HG03342 (cell line): ENCODE measurements around the gene ASB1.
"Not testable (repeated sequence)": the region's sequence is repeated elsewhere in the genome, so short reads cannot be mapped to it uniquely, and the experiment has no call there.

Experiments used
- ATAC-seq: cut with Tn5 transposase; IDR thresholded peaks from one replicate; pipeline ENCODE4 v1.9.1; 2021; ENCODE audit warnings: mild to moderate bottlenecking, moderate library complexity; ENCODE audit not compliant: unreplicated experiment

ASB1 gene

GRCh38 chr2:238441262-238442114, 14.8 kb downstream of the ASB1 start:
- no peak for ATAC-seq

GRCh38 chr2:238442257-238442656, 15.5 kb downstream of the ASB1 start:
- not testable (repeated sequence) for ATAC-seq

- no peak for ATAC-seq
These were observed 17.5 kb downstream of the ASB1 start for GRCh38 chr2:238444242-238444641.

GRCh38 chr2:238445409-238446190, 18.9 kb downstream of the ASB1 start:
- ATAC-seq: no peak

- no peak for ATAC-seq
These were observed 19.6 kb downstream of the ASB1 start for GRCh38 chr2:238446371-238446770.

GRCh38 chr2:238448031-238448955, 21.6 kb downstream of the ASB1 start:
- no peak for ATAC-seq

- ATAC-seq: no peak
These were observed 22.5 kb downstream of the ASB1 start for GRCh38 chr2:238449241-238449640.

- ATAC-seq: no peak
These were observed 23.2 kb downstream of the ASB1 start for GRCh38 chr2:238449909-238450417.

- no peak for ATAC-seq
These were observed 23.7 kb downstream of the ASB1 start for GRCh38 chr2:238450440-238450861.

- ATAC-seq: no peak
These were observed 27.1 kb downstream of the ASB1 start for GRCh38 chr2:238453842-238454241.

- no peak for ATAC-seq
These were observed 29.7 kb downstream of the ASB1 start for GRCh38 chr2:238456449-238456848.

GRCh38 chr2:238456970-238457926, 30.5 kb downstream of the ASB1 start:
- no peak for ATAC-seq

- ATAC-seq: no peak
These were observed 31.2 kb downstream of the ASB1 start for GRCh38 chr2:238457927-238458324.

GRCh38 chr2:238458651-238459050, 31.9 kb downstream of the ASB1 start:
- no peak for ATAC-seq

- no peak for ATAC-seq
These were observed 32.4 kb downstream of the ASB1 start for GRCh38 chr2:238459081-238459629.

GRCh38 chr2:238461051-238461450, 34.3 kb downstream of the ASB1 start:
- ATAC-seq: no peak

GRCh38 chr2:238461491-238461890, 34.8 kb downstream of the ASB1 start:
- ATAC-seq: no peak

GRCh38 chr2:238461916-238462315, 35.2 kb downstream of the ASB1 start:
- no peak for ATAC-seq

GRCh38 chr2:238462782-238463396, 36.2 kb downstream of the ASB1 start:
- ATAC-seq: no peak
